ENCODE measurements around the gene TTI1.
"Not testable (repeated sequence)": the region's sequence is repeated elsewhere in the genome, so short reads cannot be mapped to it uniquely, and the experiment has no call there.

TTI1 gene

DNA sequence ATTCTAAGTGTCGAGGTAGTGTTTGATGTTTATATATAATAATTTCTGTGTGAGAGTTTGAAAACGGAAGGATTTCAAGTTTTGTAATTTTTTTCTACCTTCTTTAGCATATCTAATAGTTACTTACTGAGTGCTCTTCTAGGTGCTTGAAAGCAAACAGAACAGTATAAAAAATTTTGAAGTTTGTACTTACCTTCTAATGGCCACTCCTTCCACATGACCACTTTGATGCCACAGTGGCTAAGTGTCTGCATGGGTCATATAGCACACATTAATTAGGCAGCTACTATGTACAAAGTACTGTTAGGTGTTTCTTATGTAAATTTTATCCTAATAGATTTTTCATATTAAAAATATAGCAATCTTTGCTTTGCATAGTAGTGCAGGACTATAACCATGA, 21.4 kb upstream of the TTI1 start:
- DNase-seq: no peak

DNA sequence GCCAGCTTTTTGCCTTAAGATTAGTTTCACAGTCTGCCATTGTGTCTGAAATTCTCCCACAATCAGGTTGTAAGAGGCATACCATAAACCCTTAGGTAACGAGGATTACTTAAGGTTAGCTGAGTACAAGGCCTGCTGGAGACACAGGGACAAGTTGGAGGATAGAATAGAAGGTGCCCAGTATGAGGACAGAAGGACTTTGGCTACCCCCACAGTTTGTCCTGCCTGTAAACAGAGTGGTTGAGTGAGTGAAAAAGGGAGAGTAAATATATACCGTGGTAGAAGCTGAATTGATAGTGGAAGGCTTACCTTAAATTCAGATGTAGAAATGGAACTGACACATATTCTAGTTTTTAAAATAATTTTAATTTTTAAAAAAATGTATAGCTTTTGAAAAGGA, 19.6 kb upstream of the TTI1 start:
- no peak for DNase-seq

DNA sequence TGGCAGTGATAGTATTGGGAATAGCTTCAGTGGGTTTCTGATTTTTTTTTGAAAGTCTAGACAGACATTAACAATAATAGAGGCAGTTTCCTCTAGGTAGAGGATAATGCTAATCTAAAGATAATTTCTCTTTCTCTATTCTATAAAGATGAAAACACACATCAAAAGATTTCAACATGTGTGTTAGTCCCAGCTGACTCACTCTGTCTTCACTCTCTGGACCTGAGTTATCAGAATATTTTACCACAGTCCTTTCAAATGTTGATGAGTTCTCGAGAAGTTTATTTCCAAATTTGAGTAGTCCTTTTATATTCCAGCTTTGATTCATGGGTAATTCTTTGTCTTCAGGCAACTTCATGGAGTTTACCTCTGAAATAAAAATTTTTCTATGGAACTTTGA, 17.4 kb upstream of the TTI1 start:
- DNase-seq: no peak

DNA sequence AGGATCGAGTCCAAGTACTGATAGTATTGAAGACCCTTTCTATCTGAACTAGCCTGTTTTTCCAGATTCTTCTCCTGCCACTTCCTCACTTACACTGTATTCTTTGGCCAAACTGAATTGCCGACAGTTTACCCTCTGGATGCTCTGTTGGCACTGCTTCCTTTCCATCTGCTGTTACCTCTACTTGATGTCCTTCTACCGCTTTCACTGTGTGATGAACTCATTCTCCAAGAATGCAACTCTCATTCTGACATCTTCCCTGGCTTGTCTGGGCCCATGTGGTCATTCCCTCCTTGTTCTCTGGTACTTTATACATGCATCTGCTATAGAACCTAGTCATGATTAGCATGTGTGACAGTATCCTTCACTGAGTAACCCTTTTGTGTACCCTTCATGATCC, 16.5 kb upstream of the TTI1 start:
- DNase-seq: no peak

DNA sequence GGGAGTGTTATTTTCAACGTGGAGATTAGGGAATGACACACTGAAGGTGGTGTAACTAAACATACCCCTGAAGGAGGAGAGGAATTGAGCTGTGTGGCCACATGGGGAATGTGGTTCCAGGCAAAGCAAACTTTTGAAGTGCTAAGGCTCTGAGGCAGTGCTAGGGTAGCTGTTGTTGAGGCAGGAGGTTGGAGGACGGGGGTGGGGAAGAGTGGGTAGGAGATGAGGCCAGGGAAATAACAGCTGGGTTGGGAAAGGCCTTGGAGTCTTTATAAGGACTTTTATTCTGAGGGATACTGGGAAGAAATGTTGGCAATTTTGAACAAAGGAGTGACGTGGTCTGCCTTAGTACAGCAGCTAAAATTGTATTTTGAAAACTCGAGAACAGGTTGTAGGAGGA, 13.3 kb upstream of the TTI1 start:
- no peak for DNase-seq

DNA sequence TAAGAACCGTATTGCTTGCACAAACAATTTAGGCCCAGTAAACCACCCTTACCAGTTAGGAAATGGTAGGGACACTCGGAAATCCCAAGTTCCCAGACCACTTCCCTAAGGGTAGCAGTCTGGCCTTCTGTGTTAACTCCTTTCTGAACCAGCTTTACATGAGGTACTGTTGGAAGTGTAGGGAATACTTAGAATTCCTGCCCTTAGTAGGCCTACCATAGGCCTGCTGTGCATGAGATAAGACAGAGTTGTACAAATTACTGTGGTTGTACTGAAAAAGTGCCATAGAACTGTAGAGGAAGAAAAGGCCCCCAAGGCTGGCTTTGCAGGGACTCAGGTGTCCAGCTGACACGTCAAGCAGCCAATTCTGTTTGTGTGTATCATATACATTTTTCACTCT, 11.4 kb upstream of the TTI1 start:
- DNase-seq: no peak

DNA sequence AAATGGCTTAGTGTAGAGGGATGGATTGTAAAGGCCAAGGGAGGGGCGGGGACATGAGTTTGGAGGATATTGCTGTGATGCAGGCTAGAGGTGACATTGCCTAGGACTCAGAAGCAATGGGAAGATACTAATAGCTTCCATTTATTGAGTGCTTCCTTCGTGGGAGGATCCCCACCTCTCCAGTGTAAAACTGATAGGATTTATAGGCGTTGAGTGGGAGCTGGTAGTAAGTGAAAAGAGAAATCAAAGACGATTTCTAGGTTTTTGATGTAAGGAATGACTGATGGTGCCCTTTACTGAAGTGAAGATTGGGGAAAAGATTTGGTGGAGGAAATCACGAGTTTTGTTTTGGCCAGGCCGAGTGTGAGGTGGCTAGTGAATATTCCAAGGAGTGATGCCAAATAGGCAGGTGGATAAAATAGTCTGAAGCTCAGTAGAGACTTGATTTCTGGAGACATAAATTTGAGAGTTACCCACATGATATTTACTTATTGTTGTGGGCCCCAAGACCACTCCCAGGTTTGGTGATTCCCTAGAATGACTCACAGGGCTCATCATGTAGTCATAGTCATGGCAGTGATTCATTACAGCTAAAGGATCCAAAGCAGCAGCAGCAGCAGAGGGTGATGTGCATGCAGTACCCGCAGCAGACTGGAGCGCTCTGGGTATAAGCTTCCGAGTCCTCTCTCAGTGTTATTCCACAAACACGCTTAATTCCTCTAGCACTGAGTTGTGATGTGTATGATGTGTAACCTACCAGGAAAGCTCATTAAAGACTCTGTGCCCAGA, 10.4 kb upstream of the TTI1 start:
- no peak for DNase-seq

DNA sequence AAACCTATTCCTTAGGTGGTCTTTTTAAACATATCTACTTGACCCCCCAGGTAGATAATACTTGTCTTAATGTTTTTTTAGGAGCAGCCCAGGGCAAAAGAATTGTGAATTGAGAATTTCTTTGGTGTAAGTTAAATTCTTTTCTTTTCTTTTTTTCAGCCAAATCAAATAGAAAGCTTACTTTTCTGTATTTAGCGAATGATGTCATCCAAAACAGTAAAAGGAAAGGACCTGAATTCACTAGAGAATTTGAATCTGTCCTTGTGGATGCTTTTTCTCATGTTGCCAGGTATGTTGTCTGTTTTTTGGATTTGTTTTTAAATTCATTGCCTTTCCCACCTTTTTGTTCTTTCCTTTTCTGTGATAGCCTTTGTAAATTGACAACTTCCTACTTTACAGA, 7.0 kb upstream of the TTI1 start:
- no peak for DNase-seq

DNA sequence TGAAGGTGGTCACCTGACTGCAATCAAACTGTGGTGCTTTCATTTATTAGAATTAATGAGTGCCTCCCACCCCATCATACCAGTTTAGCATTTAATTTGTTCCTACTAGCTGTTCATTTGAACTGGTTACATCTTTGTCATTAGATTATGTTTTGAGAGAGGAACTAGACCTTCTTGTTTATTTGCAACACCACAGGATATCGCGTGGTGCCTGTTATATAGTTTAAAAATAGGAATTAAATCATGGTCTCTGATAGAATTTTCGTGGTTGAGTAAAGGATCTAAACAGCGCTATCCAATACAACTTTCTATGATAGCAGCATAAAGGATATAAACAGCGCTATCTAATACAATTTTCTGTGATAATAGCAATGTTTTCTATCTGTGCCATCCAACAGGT, 3.1 kb upstream of the TTI1 start:
- no peak for DNase-seq

DNA sequence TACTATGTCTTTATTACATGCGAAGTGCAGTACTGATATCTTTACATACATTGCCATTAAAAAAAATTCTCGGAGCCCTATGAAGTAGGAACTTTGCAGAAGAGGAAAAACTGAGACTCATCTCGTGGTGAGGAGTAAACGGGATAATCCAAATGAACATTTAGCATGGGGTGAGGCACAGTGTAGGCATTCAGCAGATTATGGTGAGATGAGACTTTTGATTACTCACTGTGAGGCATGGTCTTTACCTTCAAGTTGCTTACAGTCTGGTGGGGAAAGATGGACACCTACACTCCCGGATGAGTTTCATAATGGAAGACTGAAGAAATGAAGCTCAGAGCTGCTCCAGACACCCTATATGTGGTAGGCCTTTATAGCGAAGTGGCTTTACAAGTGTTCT, 1.7 kb upstream of the TTI1 start:
- DNase-seq: no peak

DNA sequence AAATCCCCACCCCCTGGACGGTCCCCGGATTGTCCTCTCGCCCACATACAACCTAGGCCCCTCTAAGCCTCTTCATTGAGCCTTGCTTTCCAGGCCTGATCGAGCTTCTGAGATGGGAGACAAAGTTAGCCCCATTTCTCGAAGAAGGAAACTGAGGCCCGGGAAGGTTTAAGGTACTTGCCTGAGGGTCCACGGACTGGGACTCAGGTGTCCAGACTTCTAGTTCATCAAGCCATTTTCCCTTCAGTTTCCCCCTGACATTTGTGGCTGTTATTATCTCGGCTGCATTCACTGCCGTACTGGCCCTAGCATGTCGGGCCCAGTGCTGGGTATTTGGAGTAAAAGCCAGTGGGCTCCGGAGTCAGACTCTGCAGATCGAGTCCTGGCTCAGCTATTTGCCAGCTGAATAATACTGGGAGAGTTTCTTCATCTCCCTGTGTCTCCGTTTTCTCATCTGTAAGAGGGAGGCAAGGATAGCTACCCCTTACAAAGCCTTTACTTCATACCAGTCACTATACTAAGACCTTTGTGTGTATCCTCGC, 923 bp upstream of the TTI1 start:
- no peak for DNase-seq

DNA sequence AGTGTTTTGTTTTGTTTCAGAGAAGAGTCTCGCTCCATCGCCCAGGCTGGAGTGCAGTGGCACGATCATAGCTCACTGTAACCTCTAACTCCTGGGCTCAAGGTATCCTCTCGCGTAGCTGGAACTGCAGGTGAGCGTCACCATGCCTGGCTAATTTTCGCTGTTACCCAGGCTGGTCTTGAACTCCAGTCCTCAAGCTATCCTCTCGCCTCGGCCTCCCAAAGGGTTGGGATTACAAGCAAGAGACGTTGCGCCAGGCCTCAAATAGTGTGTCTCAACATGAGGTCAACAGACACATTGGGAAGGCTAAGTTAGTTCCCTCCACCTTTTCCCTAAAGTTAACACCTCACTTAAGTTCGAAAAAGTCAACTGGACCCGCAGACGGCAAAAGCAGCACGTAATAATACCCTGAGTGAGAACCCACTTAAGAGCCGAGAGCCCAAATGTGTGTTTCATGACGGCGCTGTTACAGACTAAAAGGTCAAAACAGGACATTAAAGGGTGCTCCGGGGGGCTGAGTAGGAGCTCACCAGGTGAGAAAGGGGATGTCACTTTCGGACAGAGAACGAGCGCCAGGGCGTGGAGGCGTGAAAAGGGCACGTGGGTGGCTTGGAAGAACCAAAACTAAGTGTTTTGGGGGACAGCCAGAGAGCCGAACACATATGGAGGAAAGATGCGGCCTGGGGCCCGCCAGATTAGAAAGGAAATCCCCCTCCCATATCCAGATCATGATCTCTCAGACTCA, 499 bp downstream of the TTI1 start:
- DNase-seq: no peak

DNA sequence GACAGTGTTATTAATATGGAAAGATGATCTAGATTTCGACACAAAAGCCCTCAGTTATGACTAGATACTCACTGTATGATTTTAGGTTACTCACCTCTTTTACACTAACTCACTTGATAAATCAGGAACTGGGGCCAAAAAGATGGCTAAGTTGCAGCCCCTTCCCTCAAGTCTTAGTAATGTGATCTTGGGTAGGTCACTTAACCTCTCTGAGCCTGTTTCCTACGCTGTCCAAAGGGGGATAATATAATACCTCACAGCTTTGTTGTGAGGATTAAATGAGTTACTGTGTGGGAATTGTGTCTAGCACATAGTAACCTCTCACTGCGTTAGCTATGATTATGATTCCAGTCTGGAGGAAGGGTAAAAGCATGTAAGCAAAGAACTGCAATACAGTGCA, 1.3 kb downstream of the TTI1 start:
- DNase-seq: no peak

DNA sequence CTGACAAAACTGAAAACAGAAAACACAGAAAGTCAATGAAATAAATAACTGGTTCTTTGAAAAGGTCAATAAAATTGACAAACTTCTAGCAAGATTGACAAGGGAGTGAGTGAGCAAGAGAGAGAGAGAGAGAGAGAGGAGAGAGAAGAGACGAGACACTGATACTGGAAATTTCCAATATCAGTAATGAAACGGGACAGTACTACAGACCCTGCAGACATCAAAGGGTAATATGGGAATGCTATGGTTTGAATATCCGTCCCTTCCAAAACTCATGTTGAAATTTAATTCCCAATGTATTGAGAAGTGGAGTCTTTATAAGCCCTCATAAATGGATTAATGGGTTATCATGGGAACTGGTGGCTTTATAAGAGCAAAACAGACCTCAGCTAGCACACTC, 3.8 kb downstream of the TTI1 start:
- DNase-seq: no peak

DNA sequence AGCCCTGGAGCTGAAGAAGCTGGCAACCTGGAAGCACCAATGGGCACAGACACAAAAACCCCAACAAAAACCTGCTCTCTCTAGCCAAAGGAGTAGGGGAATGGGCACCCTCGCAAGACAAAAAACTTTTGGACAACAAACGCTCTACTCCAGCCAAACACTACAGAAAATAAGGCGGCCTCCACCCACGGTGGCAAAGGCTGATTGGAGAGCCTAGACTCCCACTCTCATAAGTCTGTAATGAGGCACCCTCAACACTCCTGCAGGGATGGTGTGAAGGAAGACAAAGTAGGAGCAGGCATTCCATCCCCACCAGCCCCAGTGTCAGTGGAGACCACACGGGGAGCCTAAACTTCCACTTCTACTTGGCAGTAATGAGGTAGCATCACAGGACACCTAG, 8.8 kb downstream of the TTI1 start:
- no peak for DNase-seq

DNA sequence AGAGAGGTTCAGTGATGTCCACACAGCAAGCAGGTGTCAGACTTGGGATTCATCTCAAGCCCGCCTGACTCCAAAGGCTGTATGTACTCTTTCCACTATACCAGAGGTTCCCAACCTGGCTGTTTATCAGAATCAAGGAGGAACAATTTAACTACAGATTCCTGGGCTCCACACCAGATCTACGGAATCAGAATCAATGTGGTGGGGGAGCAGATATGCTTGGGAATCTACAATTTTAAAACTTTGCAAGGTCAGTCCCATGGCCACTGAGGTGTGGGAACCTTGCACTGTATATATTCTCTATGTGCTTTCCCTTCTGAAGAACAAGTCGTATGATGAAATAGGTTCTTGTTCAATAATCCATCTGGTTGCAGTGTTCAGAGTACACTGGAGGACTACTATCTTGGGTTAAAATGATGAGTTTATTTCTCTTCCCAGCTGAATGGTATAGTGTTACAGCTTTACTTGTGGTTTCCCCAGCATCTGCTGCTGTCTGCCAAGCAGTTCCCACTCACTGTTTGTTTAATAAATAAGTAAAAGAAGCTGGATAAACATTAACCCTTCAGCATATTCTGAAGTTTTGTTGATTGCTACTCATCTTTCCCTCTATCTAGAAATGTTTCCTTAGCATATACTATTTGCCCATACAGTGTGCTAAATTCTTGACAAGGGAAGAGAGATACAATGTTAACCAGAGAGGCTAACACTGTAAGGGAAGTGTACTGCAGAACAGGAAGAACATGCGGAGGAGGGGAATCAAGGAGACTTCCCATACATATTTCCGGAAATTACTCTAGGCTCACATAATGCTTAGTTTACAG, 9.9 kb downstream of the TTI1 start:
- DNase-seq: peak; percentile 41

DNA sequence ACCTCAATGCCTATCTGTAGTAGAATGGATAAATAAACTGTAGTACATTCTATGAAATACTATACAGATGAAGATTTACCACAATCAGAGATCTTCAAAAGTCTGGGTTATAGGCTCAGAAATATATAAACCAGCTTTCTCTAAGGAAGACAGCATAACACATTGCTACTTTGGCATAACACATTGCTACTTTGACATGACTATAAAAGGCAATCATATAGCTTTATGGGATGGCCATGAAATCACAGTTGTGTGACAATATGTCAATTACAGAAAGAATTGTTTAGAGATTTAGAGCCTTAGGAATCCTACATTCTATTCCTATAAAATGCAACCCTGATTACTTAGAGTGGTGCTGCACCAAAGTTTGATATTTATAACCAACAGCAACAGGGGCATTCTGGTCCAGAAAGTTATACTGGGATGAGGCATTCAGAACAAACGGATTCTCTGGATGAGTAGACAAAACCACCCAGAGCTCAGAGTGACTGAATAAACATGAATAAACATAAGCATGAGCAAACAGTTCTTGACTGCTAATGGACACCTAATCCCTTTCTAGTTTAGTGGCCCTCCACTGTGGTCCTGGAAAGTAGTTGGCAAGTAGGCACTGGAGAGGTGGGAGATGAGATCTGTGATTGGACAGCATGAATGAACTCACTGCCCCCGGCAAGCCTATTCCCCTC, 12.0 kb downstream of the TTI1 start:
- DNase-seq: no peak

DNA sequence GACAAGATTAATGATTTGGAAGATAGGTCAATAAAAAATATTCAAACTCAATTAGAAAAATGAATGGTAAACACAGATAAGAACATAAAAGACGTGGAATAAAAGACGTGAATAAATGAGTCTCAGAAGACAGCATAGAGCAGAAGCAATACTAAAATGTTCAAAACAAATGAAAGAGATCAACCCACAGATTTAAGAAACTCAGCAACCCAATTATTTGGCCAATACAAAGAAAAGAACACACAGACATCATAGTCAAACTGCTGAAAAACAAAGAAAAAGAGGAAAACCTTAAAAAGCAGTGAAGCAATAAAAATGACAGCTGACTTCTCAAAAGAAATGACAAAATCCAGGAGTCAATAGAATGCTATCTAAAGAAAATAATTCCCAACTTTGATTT, 14.9 kb downstream of the TTI1 start:
- DNase-seq: no peak

DNA sequence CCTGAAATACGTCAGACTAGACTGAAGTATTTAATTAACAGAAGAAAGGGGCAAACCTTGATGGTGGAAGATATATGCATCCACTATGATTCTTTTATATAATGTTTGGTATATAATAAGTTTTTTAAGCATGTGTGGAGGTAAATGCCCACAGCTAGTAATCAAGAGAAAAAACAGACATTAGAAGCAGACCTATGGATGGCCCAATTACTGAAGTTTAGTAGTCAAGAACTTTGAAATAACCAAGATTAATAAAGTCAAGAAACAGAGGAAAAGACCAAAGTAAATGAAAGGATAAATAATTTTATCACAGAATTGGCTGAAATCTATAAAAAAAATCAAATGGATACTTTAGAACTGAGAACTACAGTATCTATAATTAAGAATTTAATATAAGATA, 15.3 kb downstream of the TTI1 start:
- no peak for DNase-seq

DNA sequence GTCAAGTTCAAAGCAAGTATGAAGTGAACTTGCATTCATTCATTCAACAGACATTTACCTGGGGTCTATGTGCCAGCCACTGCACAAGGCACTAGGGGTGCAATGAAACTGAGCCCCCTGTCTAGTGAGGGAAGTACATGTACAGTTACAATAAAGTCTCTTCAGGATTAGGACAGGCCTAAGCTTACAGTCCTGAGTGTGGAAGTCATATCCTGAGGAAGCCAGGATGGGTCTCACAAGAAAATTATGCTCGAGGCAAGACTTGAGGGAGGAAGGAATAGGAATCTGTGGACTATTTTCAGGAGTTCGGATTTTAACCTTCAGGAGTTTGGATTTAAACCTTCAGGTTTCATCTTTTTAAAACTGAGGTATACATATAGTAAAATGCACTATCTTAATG, 19.4 kb downstream of the TTI1 start:
- DNase-seq: no peak

DNA sequence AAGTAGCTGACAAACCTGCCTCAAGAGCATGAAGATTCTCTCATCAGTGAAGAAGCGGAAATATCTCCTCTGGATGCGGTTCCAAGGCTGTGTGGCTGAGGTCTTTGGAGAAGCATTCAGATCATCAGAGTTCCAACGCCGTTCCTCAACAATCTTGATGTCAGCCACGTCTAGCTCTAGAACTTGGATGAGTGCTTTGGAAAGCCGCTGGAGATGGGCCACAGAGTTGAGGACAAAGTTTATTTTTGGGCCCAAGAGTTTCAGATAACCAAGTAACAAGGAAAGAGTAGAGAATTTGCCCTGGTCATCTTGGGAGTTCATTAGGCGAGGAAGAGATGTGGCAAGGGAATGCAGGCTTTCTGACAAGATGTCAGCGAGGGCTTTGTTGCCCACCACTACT, 20.9 kb downstream of the TTI1 start:
- DNase-seq: no peak

DNA sequence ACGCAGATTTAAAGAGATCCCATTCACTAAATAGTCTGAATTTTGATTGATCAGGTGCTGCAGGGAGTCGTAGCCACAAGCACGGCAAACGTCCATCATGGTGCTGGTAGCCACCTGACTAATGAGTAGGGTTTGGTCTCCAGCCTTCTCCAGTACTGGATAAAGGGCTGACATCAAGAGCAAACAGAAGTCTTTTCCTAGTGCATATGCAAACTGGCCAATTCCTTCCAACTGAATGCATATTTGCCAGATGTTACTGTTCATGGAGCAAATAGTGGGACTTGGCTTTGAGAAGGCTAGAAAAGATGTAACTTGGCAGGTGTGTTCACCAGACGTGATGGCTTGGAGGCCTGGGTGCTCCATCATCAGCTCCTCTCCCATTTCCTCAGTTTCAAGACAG, 21.6 kb downstream of the TTI1 start:
- no peak for DNase-seq

DNA sequence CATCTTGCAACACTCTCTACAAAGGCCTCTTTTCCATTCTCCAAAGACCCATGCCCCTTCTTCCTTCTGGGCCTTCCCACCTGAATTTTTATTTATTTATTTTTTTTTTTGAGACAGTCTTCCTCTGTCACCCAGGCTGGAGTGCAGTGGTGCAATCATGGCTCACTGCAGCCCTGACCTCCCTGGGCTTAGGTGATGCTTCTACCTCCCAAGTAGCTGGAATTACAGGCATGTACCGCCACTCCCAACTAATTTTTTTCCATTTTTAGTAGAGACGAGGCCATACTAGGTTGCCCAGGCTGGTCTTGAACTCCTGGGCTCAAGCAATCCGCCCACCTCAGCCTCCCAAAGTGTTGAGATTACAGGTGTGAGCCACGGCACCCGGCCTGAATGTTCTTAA, 23.8 kb downstream of the TTI1 start:
- DNase-seq: not testable (repeated sequence)

Data from GDM1 (cell line).